Spleen (tissue), 11 donors: Measurements from ENCODE around the gene MALT1. TPM values are rescaled to one million over a fixed set of nuclear protein-coding genes. Genes with fewer than 3 reads are reported as not detected.
A peak's percentile ranks its signal among the peaks of the same experiment; 100 is the strongest.

ENCODE experiments used
- DNase-seq: peaks from one replicate; pipeline ENCODE4 v3.0.0-alpha.2; 2020
- H3K27ac ChIP-seq, 8 donors: fragments of 200-600 bp; sonication (generic) in 7 of 8; 1 replicate in 4 of 8; 2 replicates in 4 of 8; pipeline versions ENCODE4 v1.5.0 to v1.8.0; 2016 to 2021; ENCODE audit warnings: inconsistent platforms in 4 of 8, mild to moderate bottlenecking in 4 of 8, moderate library complexity in 1 of 8
- H3K27me3 ChIP-seq, 7 donors: fragments of 200-600 bp; sonication (generic) in 6 of 7; replicated peaks in 1 of 7; 1 replicate in 4 of 7; 2 replicates in 3 of 7; pipeline versions ENCODE4 v1.5.0 to v1.8.0; 2016 to 2021; ENCODE audit warnings: inconsistent platforms in 3 of 7, mild to moderate bottlenecking in 1 of 7
- H3K36me3 ChIP-seq, 6 donors: fragments of 200-600 bp; sonication (generic) in 5 of 6; 1 replicate in 4 of 6; 2 replicates in 2 of 6; pipeline versions ENCODE4 v1.5.0 to v1.8.0; 2016 to 2021; ENCODE audit warnings: inconsistent platforms in 2 of 6
- H3K4me1 ChIP-seq, 6 donors: fragments of 200-600 bp; sonication (generic) in 5 of 6; 1 replicate in 3 of 6; 2 replicates in 3 of 6; pipeline versions ENCODE4 v1.5.0 to v1.8.0; 2016 to 2021; ENCODE audit warnings: inconsistent platforms in 3 of 6
- H3K4me3 ChIP-seq, 8 donors: fragments of 200-600 bp; sonication (generic) in 7 of 8; 1 replicate in 4 of 8; 2 replicates in 4 of 8; pipeline versions ENCODE4 v1.5.0 to v1.8.0; 2016 to 2021; ENCODE audit warnings: inconsistent platforms in 4 of 8, mild to moderate bottlenecking in 4 of 8, moderate library complexity in 2 of 8
- H3K9me3 ChIP-seq, 8 donors: fragments of 200-600 bp; sonication (generic) in 7 of 8; 1 replicate in 4 of 8; 2 replicates in 4 of 8; pipeline versions ENCODE4 v1.5.0 to v1.8.0; 2016 to 2021; ENCODE audit warnings: inconsistent platforms in 4 of 8
- POLR2A ChIP-seq, 3 donors: fragments of 450-650 bp; IDR thresholded peaks; one replicate each; pipeline ENCODE4 v1.5.1; 2017; ENCODE audit warnings: antibody characterized with exemption in 3 of 3, mild to moderate bottlenecking in 1 of 3
- POLR2AphosphoS5 ChIP-seq, 3 donors: sonication (generic); formaldehyde crosslinking; IDR thresholded peaks; one replicate each; pipeline ENCODE4 v1.5.1; 2017; ENCODE audit warnings: antibody characterized with exemption in 3 of 3
- WGBS, 5 donors: extraction: QIAGEN DNeasy Blood & Tissue Kit in 3 of 5; methylation state at CpG; one replicate each; pipeline versions ENCODE4 v1.1.5 to v1.1.7; 2013 to 2018; 5-methylcytosine and 5-hydroxymethylcytosine counted together
- intact Hi-C: fragments of 100-400 bp; cut with DNase I; formaldehyde crosslinking; loops from one replicate; pipeline ENCODE4 v1.15.0; 2023; ENCODE audit warnings: low total_unique reads
- polyA plus RNA-seq, 3 donors: library from polyadenylated mRNA; stranded (reverse); fragments of 200-250 nt; gene quantifications; one replicate each; pipeline ENCODE4 v1.2.1, GENCODE V29; 2013
- total RNA-seq, 7 donors: library from RNA; depleted of rRNA in 3 of 7; stranded (reverse); fragments of >200 nt in 3 of 7; fragmentation: NEBNext Ultra II Directional in 4 of 7; extraction: Animal tissue kit (Norgen Biotek cat#: 25700) in 4 of 7; gene quantifications; one replicate each; pipeline versions ENCODE4 v1.1.0 to v1.2.1, GENCODE V29; 2016 to 2021
- TF ChIP-seq, protein P1 (sequence below), 11 experiments: fragments of 200-600 bp in 7 of 11; fragments of 450-650 bp in 4 of 11; sonication (generic) in 4 of 11; IDR thresholded peaks in 8 of 11; conservative IDR thresholded peaks in 3 of 11; 1 replicate in 7 of 11; 2 replicates in 4 of 11; pipeline versions ENCODE4 v1.4.0 to v1.8.0; 2016 to 2021; ENCODE audit warnings: antibody characterized with exemption in 11 of 11, inconsistent platforms in 4 of 11, mild to moderate bottlenecking in 1 of 11
- donor health status: healthy with polysubstance abuse.
- donor health status: DM: no; HTN: no; CAD: no; lungs with moderate emphysema.
- donor health status: DM: no; HTN: no; CAD: no.
- donor health status: Bipolar disorder and iron deficiency.
- donor health status: healthy.
- donor health status: DM: no; HTN: no; CAD: no.
- donor health status: DM: yes; HTN: yes; CAD: no.

The MALT1 gene
- total and polyA plus RNA-seq, 10 donors: 13.3 to 59.6 (median 50.1) TPM

DNA sequence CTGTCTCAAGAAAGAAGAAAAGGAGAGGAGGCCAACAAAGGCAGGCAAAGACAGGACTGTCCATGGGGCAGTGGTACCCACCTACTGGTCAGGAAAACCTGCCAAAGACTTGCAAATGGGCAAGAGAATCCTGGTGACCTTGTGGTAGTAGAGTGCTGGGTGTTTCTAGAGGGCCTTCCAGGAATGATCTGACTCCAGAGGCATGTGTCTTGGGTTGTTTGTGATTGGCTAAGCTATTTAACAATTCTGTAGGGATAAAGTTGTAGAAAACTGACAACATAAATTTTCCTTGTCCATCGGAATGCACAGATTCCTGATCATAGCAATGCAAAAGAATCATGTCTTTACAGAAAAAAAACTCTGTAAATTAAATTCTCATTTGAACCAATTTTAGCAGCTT, 125.0 kb downstream of the MALT1 start:
- 78 to 98% (median 97%) methylated on average over 1 of the region's 1 CpG for WGBS, 5 donors
- Histone ChIP-seq H3K27ac (no peak overlapping the region), H3K9me3 (no peaks in the 10 kb centered on the region), H3K36me3 (no peaks in the 10 kb centered on the region), H3K4me3 (no peak overlapping the region), H3K4me1 (peaks cover 0 to 13% (median 4%) of the 10 kb centered on the region in 6 donors), H3K27me3 (no peaks in the 10 kb centered on the region)
- no peak for DNase-seq
- intact Hi-C loops: no loop called here
- TF ChIP-seq POLR2A (IDR thresholded peaks at IDR 0.05) (no peak), POLR2AphosphoS5 (IDR thresholded peaks at IDR 0.05) (no peak)
- TF ChIP-seq, protein P1, sequence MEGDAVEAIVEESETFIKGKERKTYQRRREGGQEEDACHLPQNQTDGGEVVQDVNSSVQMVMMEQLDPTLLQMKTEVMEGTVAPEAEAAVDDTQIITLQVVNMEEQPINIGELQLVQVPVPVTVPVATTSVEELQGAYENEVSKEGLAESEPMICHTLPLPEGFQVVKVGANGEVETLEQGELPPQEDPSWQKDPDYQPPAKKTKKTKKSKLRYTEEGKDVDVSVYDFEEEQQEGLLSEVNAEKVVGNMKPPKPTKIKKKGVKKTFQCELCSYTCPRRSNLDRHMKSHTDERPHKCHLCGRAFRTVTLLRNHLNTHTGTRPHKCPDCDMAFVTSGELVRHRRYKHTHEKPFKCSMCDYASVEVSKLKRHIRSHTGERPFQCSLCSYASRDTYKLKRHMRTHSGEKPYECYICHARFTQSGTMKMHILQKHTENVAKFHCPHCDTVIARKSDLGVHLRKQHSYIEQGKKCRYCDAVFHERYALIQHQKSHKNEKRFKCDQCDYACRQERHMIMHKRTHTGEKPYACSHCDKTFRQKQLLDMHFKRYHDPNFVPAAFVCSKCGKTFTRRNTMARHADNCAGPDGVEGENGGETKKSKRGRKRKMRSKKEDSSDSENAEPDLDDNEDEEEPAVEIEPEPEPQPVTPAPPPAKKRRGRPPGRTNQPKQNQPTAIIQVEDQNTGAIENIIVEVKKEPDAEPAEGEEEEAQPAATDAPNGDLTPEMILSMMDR (IDR thresholded peaks at IDR 0.05 in 8 of 11, conservative IDR thresholded peaks at IDR 0.05 in 3 of 11): no peak

DNA sequence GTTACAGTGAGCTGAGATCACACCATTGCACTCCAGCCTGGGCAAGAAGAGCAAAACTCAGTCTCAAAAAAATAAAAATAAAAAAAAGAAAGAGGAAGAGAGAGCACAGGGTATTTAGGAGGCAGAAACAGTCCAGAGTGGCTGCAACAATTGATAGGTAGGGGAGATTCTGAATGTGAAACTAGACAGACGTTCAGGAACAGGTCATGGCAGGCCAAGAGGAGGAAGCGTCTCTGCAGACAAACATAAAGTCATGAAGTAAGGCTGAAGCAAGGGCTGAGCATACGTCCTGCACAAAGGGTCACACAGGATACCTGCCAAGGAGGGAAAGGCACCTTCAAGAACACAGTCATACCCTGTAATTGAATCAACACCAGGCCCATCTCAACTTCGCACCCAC, 129.3 kb downstream of the MALT1 start:
- 41 to 54% (median 51%) methylated on average over 4 of the region's 4 CpGs for WGBS, 5 donors
- H3K9me3 ChIP-seq: peaks cover 0 to 8% (median 0%) of the 10 kb centered on the region in 8 donors
- no peak for TF ChIP-seq POLR2AphosphoS5 (IDR thresholded peaks at IDR 0.05)
- TF ChIP-seq, protein P1 (IDR thresholded peaks at IDR 0.05 in 8 of 11, conservative IDR thresholded peaks at IDR 0.05 in 3 of 11): no peak
- no peak for TF ChIP-seq POLR2A (IDR thresholded peaks at IDR 0.05)
- H3K27ac ChIP-seq: peak overlapping the region in 4 of 8 donors; percentile 18 to 46 (median 32)
- no peaks in the 10 kb centered on the region for H3K36me3 ChIP-seq
- intact Hi-C loops: no loop called here
- H3K27me3 ChIP-seq: no peaks in the 10 kb centered on the region
- H3K4me3 ChIP-seq: no peak overlapping the region
- H3K4me1 ChIP-seq: peaks cover 0 to 7% (median 0%) of the 10 kb centered on the region in 6 donors
- no peak for DNase-seq

DNA sequence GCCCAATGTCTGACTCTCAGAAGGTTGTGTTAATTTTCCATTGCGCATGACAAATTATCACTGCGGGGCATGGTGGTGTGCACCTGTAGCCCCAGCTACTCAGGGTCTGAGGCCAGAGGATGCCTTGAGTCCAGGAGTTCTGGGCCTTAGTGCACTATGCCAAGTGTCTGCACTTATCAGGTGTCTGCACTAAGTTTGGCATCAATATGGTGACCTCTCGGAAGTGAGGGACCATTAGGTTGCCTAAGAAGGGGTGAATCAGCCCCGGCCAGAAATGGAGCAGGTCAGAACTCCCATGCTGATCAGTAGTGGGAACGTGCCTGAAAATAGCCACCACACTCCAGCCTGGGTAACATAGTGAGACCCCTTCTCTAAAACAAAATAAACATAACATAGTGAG, 131.7 kb downstream of the MALT1 start:
- Histone ChIP-seq H3K4me3 (no peak overlapping the region), H3K27ac (no peak overlapping the region), H3K27me3 (no peaks in the 10 kb centered on the region), H3K36me3 (no peaks in the 10 kb centered on the region), H3K4me1 (peaks cover 0 to 7% (median 0%) of the 10 kb centered on the region in 6 donors), H3K9me3 (peaks cover 0 to 8% (median 0%) of the 10 kb centered on the region in 8 donors)
- no peak for TF ChIP-seq POLR2A (IDR thresholded peaks at IDR 0.05)
- TF ChIP-seq, protein P1 (IDR thresholded peaks at IDR 0.05 in 8 of 11, conservative IDR thresholded peaks at IDR 0.05 in 3 of 11): no peak
- no peak for DNase-seq
- WGBS, 5 donors: 76 to 94% (median 87%) methylated on average over 5 of the region's 5 CpGs
- intact Hi-C loops: no loop called here

DNA sequence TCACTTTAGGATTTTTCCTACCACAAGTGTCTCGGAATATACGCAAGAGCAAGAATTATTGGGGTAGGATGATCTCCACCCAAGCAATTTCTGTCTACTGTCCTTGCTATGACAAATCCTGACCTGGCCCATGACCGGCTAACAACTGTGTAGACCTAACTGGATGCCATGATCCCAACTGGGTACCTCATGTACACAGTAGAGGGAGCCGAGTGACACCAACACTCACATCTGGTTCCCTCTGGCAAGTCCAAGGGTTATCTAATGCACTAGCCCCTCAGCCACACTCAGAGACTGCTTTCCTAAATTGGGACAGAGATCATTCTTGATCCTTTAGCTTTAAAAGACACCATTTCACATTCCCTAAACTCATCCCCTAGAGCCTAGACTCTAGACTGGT, 132.7 kb downstream of the MALT1 start:
- intact Hi-C loops: no loop called here
- no peak for DNase-seq
- TF ChIP-seq, protein P1 (IDR thresholded peaks at IDR 0.05 in 8 of 11, conservative IDR thresholded peaks at IDR 0.05 in 3 of 11): no peak
- TF ChIP-seq POLR2AphosphoS5 (IDR thresholded peaks at IDR 0.05) (no peak), POLR2A (IDR thresholded peaks at IDR 0.05) (no peak)
- 90 to 100% (median 94%) methylated on average over 4 of the region's 4 CpGs for WGBS, 5 donors
- H3K4me3 ChIP-seq: no peak overlapping the region
- no peaks in the 10 kb centered on the region for H3K27me3 ChIP-seq
- no peaks in the 10 kb centered on the region for H3K36me3 ChIP-seq
- no peak overlapping the region for H3K27ac ChIP-seq
- peaks cover 0 to 7% (median 0%) of the 10 kb centered on the region in 6 donors for H3K4me1 ChIP-seq
- peaks cover 0 to 8% (median 0%) of the 10 kb centered on the region in 8 donors for H3K9me3 ChIP-seq

Other genes starting within 250 kb of the MALT1 start
- 1 to 10 TPM in 3 of 7 donors, under 1 TPM in 4; 0.66 to 3.1 (median 0.94) TPM for gene ALPK2, start 42.4 kb upstream of the MALT1 start, total RNA-seq
- 1 to 10 TPM in 1 of 3 donors, under 1 TPM in 2; 0.93 to 2.1 (median 1.00) TPM for gene ALPK2, start 42.4 kb upstream of the MALT1 start, polyA plus RNA-seq
- gene ZNF532, start 193.4 kb downstream of the MALT1 start, total RNA-seq: 10 to 100 TPM; 40.0 to 64.8 (median 47.2) TPM
- gene ZNF532, start 193.4 kb downstream of the MALT1 start, polyA plus RNA-seq: 10 to 100 TPM in 1 of 3 donors, 1 to 10 TPM in 2; 5.2 to 12.1 (median 9.8) TPM